ENCODE results near the gene KAT6B.
A peak's percentile ranks its signal among the peaks of the same experiment; 100 is the strongest.

KAT6B gene

GRCh38 chr10:75032813-75033212, 206.4 kb downstream of the KAT6B start:
- DNase-seq (ENCODE audit: low spot score), result no peak
- TF ChIP-seq CTCF (IDR thresholded peaks at IDR 0.05), result no peak
- Histone ChIP-seq H3K4me3 (no peak overlapping the region), H3K27ac (no peak overlapping the region)

- TF ChIP-seq CTCF (IDR thresholded peaks at IDR 0.05), result no peak
- no peak overlapping the region for H3K27ac ChIP-seq
- no peak overlapping the region for H3K4me3 ChIP-seq
- DNase-seq (ENCODE audit: low spot score), result no peak
Measured at GRCh38 chr10:75033399-75034130, 207.2 kb downstream of the KAT6B start.

GRCh38 chr10:75034131-75034512, 207.7 kb downstream of the KAT6B start:
- no peak for DNase-seq (ENCODE audit: low spot score)
- no peak overlapping the region for H3K4me3 ChIP-seq
- no peak overlapping the region for H3K27ac ChIP-seq
- no peak for TF ChIP-seq CTCF (IDR thresholded peaks at IDR 0.05)

GRCh38 chr10:75034714-75035258, 208.4 kb downstream of the KAT6B start:
- Histone ChIP-seq H3K4me3 (no peak overlapping the region), H3K27ac (no peak overlapping the region)
- peak; percentile 28 for DNase-seq (ENCODE audit: low spot score)
- TF ChIP-seq CTCF (IDR thresholded peaks at IDR 0.05), result no peak

GRCh38 chr10:75035975-75036708, 209.7 kb downstream of the KAT6B start:
- DNase-seq (ENCODE audit: low spot score), result no peak
- Histone ChIP-seq H3K27ac (no peak overlapping the region), H3K4me3 (no peak overlapping the region)
- TF ChIP-seq CTCF (IDR thresholded peaks at IDR 0.05), result no peak

- peak; percentile 69 for DNase-seq (ENCODE audit: low spot score)
- no peak for TF ChIP-seq CTCF (IDR thresholded peaks at IDR 0.05)
- Histone ChIP-seq H3K27ac (no peak overlapping the region), H3K4me3 (no peak overlapping the region)
Measured at GRCh38 chr10:75037171-75038153, 211.1 kb downstream of the KAT6B start.

Data from coronary artery (tissue), 2 donors.